NCI-H128 (cell line): ENCODE results near the gene INMT.
"Not testable (repeated sequence)": the region's sequence is repeated elsewhere in the genome, so short reads cannot be mapped to it uniquely, and the experiment has no call there.

ENCODE experiments used
- DNase-seq: peaks from one replicate; lab custom pipeline; 2025; ENCODE audit not compliant: unreplicated experiment; lab: John Stamatoyannopoulos, UW

INMT gene

DNA sequence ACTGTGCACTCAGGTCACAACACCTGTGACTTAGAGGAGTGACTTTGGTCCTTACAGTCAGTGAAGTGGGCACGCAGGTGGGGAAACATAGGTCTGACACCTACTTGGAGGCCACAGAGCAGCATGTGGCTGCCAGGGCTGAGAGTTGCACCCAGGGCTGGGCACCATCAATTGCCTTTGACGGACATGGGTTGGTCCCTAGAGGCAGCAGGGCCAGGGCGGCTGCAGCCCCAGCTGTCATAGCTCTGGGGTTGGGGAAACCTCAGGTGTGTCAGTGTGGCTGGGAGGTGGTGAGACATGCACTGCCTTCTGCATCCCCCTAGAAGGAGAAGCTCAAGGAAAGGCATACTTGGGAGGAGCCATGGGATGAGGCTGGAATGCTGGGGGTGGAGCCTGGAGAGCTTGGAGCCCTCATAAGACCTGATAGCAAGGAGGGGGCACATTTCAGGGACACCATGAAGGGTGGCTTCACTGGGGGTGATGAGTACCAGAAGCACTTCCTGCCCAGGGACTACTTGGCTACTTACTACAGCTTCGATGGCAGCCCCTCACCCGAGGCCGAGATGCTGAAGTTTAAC lies at the start of gene INMT:
TSS of gene INMT (plus strand) at position 440 of the 578 bp plus-strand sequence. CDS start at position 456, 16 bp downstream.
- DNase-seq: no peak

DNA sequence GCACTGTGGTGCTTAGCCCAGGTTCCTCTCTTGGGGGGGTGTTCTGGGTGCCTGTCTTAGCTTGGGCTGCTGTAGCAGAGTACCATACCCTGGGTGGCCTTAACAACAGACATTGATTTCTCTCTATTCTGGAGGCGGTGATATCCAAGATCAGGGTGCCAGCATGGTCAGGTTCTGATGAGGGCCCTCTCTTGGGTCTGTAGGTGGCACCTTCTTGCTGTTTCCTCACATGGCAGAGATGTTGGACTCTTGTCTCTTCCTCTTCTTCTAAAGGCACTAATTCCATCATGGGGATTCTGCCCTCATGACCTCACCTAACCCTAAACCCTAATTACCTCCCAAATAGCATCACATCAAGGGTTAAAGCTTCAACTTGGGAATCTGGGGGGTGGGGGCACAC lies 49.7 kb upstream of the INMT start:
- no peak for DNase-seq

DNA sequence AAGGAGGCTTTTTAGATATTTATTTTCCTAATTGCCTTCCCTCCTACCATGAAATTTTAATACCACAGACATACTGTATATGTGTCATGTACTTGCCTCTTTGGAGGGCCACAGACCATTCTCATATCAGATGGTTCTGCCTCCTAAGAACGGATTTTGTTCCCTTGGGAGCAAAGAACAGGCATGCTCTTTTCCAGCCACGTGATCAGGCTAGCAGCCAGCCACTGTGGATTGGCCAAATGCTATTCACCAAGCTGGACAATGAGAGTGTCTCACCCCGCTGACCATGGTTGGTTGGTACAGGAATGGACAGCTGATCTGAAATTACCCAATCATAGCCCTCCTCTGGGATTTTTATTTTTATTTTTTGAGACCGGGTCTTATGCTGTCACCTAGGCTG lies 48.2 kb upstream of the INMT start:
- DNase-seq: no peak

DNA sequence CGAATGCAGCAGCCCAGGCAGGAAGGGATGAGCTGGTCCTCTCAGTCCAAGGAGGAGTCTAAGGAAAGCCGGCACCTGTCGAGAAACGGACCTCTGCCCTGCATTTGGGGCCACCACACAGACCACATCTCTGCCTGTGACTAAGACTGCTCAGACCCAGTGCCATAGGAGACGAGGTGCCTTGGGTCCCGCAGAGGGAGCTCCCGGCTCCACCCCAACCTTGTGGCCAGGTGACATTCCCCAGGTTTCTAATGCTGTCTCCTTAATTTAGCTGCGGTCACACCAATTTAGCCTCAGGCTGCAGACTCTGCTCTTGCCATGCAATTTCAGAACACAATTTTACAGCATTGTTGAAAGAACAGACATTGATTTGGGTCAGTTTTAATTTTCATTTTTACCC lies 46.9 kb upstream of the INMT start:
- no peak for DNase-seq

DNA sequence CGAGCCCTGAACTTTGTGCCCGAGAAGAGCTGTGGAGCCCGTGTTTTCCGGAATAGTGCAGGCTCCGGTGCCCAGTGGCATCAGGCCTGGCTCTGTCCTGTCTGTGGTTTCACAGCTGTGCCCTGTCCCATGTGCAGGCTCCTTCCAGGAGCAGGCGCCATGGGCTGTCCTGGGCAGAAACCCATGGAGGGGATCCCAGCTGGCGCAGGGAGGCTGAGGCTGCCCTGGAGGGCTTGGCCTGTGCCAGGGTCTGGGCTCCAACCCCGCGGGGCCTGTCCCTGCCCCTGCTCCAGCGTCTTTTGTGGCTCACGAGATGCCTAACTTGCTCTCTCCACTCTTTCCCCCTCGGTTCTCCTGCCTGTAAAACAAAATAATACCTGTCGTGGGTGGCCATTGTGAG lies 46.3 kb upstream of the INMT start:
- no peak for DNase-seq

DNA sequence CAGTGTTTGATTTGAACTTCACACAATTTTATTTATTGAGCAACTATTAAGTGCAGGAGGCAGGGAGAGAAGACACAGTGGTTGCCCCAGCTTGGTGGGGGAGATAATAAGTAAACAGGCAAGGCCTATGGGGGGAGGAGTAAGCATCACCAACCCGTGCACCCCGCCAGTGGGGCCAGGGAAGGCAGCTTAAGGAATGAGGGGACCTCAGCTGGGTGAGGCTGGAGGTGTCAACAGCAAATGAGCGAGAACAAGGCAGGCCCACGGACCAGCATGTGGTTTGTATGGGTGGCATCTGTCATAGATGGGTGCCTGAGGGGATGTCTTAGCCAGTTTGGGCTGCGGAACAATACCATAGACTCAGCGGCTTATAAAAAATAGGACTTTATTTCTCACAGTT lies 45.6 kb upstream of the INMT start:
- DNase-seq: no peak

DNA sequence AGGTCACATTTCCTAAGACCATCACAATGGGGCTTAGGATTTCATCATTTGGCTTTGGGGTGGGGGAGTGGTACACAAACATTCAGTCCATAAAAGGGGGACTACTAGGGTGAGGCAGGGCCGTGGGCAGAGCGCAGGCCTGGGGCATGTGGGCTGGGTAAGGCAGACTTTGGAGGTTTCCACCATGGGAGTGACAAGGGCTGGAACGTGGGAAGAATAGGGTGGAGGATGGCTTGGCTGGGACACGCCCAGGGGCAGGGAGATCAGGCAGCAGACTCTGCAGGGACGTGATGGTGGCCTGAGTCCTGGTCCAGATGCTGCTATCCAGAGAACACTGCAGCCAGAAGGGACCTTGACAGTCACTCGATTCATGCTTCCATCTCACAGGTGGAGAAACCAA lies 45.0 kb upstream of the INMT start:
- no peak for DNase-seq

DNA sequence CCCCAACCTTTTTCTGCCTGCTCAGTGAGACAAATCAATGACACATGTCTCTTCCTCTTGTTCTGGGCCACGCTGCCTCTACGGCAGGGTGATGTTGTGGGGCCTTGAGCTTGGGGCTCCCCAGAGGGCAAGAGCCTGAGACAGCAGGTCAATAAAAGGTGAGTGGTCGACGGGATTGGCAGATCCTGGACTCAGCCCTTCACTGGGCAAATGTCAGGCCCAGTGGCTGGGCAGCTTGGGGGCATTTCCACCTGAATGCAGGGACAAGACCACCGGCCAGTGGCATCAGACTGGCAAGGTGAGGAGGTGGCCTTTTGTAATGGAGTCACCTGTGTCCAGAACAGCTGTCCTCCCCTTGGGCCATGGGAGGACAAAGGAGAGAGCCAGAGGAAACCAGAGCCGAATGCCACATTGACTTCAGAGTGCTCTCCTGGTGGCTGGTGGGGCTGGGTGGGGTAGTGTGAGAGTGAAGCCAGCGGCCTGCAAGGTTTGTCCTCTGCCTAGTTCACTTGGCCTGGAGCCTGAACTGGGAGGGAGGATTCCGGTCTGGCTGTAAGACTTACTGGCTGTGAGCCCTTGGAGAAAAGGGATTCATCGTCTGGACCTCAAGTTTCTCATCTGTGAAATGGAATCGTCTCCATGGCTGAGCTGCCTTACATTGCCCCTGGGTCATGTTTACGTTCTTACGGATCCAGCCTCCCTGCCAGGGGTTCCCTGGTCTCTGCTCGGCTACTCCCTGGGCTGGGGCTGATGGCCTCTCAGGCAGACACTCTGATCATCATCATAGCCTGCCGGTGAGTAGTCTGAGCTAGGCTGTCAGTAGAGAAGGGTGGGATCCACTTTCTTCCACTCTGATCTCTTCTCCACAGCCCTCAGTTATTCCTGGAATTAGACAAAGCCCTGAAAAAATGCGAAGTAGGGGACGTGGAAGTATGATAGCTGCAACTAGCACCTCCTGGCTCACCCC lies 44.3 kb upstream of the INMT start:
- no peak for DNase-seq

DNA sequence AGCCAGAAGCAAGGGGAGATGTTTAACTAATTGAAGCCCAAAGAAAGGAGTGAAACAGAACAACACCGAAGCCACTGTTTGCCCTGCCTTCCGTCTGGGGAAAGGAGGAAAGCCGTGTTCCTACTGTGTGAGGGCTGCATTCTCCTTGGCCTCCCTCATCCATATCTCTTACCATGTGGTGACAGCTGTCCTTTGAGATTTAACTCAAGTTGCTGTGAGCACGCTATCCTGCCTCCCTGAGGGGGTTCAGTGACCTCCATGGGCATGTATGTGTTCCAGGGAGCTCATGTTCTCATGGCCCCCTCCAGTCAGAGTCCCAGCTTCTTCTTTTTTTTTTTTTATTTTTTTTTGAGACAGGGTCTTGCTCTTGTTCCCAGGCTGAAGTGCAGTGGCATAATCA lies 43.5 kb upstream of the INMT start:
- DNase-seq: no peak

DNA sequence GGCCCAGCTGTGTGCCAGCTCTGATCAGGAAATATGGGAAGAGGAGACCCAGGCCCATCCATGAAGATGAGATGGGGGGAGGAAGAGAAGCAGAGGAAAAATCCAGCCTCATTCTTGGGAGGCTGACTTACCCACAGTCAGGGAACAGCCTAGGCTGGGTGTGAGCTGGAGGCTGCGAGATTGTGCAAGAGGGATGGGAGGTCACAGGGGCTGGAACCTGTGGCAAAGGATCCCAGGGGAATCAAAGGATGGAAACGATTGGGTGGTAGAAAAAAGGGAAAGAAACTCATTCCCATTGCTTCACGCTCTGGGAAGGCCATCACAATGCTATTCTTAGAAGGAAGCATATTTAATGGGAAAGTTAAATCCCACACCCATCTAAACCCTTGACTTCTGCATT lies 43.0 kb upstream of the INMT start:
- DNase-seq: no peak

DNA sequence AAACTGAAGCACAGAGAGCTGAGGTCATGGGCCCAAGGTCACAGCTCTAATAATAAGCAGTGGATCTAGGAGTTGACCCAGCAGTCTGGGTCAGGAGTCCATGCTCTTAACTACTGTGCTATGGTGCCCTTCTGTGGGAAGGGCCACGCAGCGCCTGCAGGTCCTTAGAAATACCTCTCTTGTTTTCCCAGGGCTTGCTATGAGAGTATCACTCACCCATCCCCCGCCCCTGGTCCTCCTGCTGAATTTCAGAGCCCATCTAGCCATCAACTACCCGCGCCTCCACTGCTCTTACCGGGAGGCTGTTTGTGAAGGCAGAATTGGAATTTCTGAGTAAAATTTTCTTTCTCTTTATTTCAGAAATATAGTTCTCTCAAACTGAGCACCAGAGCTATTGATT lies 42.4 kb upstream of the INMT start:
- no peak for DNase-seq

DNA sequence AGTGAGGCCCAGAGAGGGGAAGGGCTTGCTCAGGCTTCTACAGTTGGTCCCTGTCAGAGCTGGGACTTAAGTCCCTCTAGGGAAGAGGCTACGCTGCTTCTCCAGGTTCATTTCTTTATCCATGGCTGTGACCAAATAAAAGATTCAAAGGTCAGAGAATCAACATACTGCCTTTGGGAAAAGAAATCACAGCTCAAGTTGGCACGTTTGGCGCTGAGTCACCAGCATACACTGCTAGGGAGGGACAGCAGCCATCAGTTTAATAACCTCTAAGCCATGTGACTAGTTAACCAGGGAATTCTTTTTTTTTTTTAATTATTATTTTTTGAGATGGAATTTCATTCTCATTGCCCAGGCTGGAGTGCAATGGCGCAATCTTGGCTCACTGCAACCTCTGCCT lies 41.3 kb upstream of the INMT start:
- DNase-seq: no peak

DNA sequence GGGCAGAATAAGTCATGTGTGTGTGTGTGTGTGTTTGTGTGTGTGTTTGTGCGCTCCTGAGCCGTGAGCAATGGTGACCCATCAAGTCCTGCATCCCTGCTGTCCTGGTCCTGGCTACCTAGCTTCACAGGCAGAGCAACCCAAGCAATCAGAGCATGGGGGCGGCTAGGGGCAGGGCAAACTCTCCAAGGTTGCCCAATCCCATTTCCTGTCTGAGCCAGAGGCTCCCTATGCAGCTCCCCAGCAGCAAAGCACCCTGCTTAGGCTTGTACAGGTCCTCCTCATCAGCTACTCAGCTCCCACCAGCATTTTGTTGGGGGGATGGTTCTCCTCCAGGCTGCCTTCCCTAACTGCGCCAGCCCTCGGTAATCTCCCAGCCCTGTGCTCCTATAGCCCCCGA lies 38.5 kb upstream of the INMT start:
- DNase-seq: no peak

DNA sequence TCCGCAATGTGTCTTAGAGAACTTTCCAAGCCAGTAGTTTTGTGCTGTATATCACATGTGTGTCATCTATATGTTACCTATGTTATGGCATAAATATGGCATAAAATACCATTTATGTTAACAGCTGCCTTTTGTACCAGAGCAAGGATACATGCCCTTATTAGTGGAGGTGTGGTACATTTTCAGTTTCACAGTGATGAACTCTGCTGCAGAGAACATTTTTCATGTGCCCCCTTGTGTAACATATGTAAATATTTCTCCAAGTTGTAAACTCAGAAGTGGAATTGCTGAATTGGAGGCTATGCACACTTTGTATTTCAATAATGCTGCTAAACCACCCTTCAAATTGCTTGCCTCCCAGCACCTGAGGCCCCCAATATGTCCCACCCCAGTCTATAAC lies 37.8 kb upstream of the INMT start:
- DNase-seq: no peak

DNA sequence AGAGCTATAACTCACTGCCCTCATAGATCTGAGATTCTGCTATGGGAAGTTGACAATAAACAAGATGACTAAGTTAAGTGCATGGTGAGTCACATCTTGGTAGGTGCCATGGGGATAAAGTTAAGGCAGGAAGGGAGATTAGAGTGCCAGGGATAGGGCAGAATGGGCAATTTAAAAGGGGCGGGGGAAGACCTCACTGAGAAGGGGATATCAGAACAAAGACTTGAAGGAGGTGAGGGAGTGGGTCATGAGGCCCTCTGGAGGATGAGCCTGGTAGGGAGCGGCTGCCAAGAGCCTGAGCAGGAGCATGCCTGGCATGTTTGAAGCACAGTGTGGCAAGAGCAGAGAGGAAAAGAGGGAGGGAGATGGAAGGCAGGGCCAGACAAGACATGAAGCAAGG lies 34.8 kb upstream of the INMT start:
- DNase-seq: no peak

DNA sequence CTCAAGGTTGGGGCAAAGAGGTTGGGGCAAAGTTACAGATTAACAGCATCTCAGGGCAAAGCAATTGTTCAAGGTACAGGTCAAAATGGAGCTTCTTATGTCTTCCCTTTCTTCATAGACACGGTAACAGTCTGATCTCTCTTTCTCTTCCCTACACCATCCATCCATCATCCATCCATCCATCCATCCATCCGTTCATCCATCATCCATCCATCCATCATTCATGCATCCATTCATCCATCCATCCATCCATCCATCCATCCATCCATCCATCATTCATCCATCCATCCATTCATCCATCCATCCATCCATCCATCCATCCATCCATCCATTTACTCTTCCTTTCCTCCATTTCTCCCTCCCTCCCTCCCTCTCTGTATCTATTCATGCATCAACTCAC lies 32.5 kb upstream of the INMT start:
- not testable (repeated sequence) for DNase-seq

DNA sequence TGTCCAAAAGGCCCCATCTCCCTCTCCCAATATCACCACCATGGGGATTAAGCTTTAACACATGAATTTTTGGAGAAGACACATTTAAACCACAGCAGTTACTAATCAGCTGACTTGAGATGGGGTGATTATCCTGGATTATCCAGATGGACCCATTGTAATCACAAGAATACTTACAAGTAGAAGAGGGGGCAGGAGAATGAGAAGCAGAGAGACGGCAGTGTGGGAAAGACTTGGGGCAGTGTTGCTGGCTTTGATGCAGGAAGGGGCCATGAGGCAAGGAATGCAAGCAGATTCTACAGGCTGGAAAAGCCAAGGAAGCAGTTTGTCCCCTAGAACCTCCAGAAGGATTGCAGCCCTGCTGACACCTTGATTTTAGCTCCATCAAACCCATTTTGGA lies 30.7 kb upstream of the INMT start:
- no peak for DNase-seq

DNA sequence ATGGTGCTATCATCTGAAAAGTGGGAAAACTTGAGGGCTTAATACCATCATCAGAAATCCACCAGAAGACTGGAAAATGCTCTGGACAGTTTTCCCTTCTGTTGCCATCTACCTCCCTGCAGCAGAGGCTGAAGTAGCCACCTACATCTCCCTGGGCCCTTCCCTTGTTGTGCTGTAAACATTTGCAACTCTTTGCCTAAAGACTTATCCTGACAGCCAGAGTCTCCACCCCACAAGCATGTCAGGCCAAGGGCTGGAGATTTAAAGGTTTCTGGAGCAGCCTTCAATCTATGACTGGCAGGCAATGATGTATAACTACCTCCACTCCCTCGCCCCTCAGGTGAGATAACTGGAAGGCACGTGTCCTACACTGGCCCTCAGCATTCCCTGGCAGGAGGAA lies 29.7 kb upstream of the INMT start:
- DNase-seq: no peak

DNA sequence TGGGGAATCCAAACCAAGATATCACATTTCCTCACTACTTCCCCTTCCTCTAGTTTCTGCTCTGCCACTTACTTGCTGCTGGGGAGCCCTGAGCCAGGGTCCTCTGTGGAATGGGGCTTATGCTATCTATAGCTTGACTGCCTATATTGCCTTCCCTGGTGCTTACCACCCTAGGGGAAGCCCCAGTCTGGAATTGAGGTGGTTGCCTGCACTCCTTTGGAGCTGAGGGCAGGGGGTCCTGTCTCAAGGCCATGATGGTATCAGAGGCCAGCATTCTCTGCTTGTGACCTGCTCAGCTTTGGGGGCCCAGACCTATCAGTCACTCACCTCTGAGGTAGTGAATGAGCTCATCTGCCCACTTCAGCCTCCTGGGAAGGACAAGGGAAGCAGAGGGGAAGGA lies 29.3 kb upstream of the INMT start:
- no peak for DNase-seq

DNA sequence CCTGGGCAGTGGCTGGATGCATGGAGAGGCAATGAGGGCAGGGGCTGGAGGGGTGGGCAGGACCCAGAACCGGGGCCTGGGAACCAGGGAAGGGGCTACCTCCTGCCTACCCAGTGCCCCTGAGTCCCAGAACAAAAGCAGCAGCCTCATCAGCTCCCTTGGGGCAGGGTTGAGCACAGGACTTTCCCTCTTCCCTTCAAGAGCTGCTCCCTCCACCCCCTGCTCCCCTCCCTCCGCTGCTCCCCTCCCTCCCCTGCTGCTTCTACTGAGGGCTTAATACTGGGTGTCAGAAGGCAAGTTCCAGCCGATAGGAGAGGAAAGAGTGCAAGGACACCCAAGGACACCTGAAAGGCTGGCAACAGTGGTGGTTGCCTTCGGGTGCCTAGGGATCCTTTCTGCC lies 28.2 kb upstream of the INMT start:
- DNase-seq: no peak

DNA sequence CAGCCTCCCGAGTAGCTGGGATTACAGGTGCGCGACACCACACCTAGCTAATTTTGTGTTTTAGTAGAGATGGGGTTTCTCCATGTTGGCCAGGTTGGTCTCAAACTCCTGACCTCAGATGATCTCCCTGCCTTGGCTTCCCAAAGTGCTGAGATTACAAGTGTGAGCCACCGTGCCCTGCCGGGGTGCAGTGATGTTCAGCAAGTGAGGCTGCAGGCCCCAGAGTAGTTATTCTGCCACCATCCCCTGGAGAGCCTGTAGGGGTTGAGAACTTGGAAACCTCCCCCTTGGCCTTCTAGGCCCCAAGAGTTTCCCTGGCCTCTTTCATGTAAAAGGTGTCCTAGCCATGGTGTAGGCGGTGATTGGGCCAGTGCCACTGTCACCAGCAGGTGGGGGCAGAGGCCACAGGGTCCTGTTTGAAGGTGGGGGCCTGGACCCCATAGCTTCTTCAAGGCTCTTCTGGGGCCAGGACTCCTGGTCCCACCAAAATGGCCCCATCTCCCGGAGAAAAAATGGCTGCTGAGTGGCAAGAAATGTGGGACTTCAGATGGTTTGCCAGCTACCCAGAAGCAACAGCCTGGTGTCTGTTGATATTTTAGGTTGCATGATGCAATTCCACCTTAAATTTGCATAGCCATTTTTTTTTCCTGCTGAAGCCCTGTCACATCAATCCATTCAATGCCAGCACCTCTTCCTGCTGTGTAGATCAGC lies 25.5 kb upstream of the INMT start:
- no peak for DNase-seq
